Retinal pigment epithelial cell (primary cell): ENCODE results near the gene TCF20.

Experiments
- DNase-seq: peaks from one replicate; pipeline ENCODE4 v3.0.0-alpha.2; 2010; ENCODE audit warnings: low read depth
- H3K4me3 ChIP-seq: 2 replicates; pipeline ENCODE4 v1.5.1; 2011; ENCODE audit warnings: mild to moderate bottlenecking, low read length, control low read depth, moderate library complexity
- TF ChIP-seq, protein P1 (sequence below): conservative IDR thresholded peaks from 2 replicates; pipeline ENCODE4 v1.5.1; 2011; ENCODE audit warnings: low read depth, low read length, control low read depth, inconsistent platforms

The TCF20 gene

GRCh38 chr22:42307806-42308563 lies 37.5 kb upstream of the TCF20 start:
- DNase-seq, result no peak
- TF ChIP-seq, protein P1, sequence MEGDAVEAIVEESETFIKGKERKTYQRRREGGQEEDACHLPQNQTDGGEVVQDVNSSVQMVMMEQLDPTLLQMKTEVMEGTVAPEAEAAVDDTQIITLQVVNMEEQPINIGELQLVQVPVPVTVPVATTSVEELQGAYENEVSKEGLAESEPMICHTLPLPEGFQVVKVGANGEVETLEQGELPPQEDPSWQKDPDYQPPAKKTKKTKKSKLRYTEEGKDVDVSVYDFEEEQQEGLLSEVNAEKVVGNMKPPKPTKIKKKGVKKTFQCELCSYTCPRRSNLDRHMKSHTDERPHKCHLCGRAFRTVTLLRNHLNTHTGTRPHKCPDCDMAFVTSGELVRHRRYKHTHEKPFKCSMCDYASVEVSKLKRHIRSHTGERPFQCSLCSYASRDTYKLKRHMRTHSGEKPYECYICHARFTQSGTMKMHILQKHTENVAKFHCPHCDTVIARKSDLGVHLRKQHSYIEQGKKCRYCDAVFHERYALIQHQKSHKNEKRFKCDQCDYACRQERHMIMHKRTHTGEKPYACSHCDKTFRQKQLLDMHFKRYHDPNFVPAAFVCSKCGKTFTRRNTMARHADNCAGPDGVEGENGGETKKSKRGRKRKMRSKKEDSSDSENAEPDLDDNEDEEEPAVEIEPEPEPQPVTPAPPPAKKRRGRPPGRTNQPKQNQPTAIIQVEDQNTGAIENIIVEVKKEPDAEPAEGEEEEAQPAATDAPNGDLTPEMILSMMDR, result no peak

DNA sequence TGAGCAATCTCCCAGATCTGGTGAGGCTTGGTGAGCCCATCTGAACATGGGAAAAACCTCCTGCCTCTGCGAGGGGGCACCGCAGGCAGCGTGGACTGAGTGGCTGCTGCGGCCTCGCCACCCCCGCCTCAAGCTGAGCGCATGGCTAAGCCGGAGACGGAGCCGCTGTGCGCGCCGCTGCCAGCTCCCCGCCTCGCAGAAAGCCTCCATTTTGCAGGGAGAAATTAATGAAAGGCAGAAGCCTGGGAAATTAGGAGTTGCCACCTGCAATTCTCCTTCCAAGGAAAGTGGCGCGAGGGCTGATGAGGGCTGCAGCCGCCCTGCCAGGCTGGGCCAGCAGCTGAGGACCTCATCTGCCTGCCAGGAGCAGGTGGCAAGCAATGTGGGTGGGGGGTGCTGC lies 35.6 kb upstream of the TCF20 start:
- DNase-seq, result no peak
- H3K4me3 ChIP-seq, result no peak overlapping the region
- TF ChIP-seq, protein P1, result no peak

More at GRCh38 chr22:42307806-42308563, 37.5 kb upstream of the TCF20 start:
- H3K4me3 ChIP-seq, result no peak overlapping the region

GRCh38 chr22:42304324-42304790 lies 33.9 kb upstream of the TCF20 start:
- TF ChIP-seq, protein P1, result no peak
- no peak for DNase-seq
- no peak overlapping the region for H3K4me3 ChIP-seq

DNA sequence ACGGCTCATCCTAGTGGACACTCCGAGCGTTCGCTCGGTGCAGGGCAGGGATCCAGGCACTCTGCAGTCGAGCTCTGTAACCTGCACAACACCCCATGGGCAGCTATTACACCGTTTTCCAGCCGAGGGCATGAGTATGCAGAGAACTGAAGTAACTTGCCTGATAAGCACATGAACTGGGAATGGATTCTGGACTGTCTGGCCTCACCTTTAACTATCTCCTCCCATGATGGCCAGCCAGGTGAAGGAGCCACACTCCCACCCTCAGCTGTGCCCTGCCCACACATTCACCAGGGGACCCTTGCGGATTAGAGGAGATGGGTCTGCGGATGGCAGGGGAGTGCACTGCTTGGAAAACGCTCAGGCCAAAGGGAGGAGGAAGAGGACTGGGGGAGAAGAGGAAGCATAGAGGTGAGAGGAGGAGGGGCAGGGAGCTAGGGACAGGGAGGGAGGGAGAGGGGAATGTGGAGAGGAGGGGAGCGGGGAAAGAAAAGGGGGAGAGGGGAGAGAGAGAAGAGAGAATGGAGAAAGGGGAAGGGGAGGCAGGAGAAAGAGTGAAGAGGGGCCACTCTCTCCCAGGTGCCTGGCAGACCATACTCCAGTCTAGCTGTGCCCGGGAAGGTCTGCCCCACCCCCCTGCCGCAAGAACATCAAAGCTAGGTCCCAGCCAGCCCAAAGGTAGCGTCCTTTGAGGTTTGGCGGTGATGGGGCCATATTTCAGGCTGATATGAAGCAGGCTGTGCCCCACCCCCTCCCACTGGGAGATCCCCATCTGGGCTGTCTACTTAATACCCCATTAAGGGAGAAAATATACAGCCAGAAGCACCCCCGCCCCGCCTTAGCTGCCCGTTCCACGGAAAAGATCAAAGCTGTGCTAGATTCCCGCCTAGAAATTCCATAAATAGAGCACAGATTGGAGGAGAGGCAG lies 33.2 kb upstream of the TCF20 start:
- no peak overlapping the region for H3K4me3 ChIP-seq
- TF ChIP-seq, protein P1, result no peak

DNA sequence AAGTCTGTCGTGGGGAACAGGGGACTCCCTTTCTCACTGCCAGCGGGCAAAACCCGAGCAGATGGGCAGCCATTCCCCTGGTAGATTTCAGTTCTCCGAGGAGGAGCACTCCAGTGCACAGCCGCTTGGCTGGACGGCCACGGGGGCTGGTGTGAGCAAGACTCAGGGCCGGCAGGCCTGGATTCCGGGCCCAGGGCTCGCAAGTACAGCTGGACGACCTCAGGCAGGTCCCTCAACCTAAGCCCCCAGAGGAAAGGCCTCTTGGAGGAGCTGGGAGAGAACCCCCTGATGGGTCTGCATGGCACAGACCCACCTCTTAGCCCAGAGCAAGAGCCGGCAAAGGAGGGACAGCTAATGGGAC lies 31.3 kb upstream of the TCF20 start:
- H3K4me3 ChIP-seq, result no peak overlapping the region
- no peak for DNase-seq
- TF ChIP-seq, protein P1, result no peak

More for the DNA sequence above, 33.2 kb upstream of the TCF20 start:
- DNase-seq, result no peak

- TF ChIP-seq, protein P1, result no peak
- no peak for DNase-seq
- H3K4me3 ChIP-seq, result no peak overlapping the region
Observed at GRCh38 chr22:42301077-42301741, 30.8 kb upstream of the TCF20 start.
